BE2C (cell line): ENCODE data around the gene GMNN.

Experiments
- DNase-seq: peaks from one replicate; pipeline ENCODE4 v3.0.0-alpha.2; 2020
- H3K27me3 ChIP-seq: fragments of 250-450 bp; sonication (Bioruptor Pico); 2 replicates; pipeline ENCODE4 v1.5.1; 2020; ENCODE audit warnings: mild to moderate bottlenecking
- H3K36me3 ChIP-seq: fragments of 250-450 bp; sonication (Bioruptor Pico); 2 replicates; pipeline ENCODE4 v1.5.1; 2020; ENCODE audit warnings: mild to moderate bottlenecking
- H3K4me1 ChIP-seq: fragments of 250-450 bp; sonication (Bioruptor Pico); 2 replicates; pipeline ENCODE4 v1.5.1; 2020
- H3K4me3 ChIP-seq: 2 replicates; pipeline ENCODE4 v1.5.1; 2011; ENCODE audit warnings: low read depth, low read length
- H3K9me3 ChIP-seq: fragments of 250-450 bp; sonication (Bioruptor Pico); 2 replicates; pipeline ENCODE4 v1.5.1; 2020
- CTCF ChIP-seq: IDR thresholded peaks from 2 replicates; pipeline ENCODE4 v1.5.1; 2012; ENCODE audit warnings: mild to moderate bottlenecking, low read depth, low read length

Gene GMNN

GRCh38 chr6:24779416-24780016 is 4.8 kb downstream of the GMNN start:
- Histone ChIP-seq H3K4me1 (peaks cover 4% of the 10 kb centered on the region; the same call in 1 of the 2 replicates), H3K27me3 (no peaks in the 10 kb centered on the region), H3K36me3 (peaks cover 58% of the 10 kb centered on the region), H3K9me3 (no peaks in the 10 kb centered on the region), H3K4me3 (no peak overlapping the region)
- TF ChIP-seq CTCF: no peak
- no peak for DNase-seq

GRCh38 chr6:24780206-24780605 is 5.5 kb downstream of the GMNN start:
- Histone ChIP-seq H3K9me3 (no peaks in the 10 kb centered on the region), H3K4me3 (no peak overlapping the region), H3K4me1 (peaks cover 4% of the 10 kb centered on the region; the same call in 1 of the 2 replicates), H3K27me3 (no peaks in the 10 kb centered on the region), H3K36me3 (peaks cover 65% of the 10 kb centered on the region)
- DNase-seq: no peak
- TF ChIP-seq CTCF: no peak

- no peak for TF ChIP-seq CTCF
- Histone ChIP-seq H3K36me3 (peaks cover 56% of the 10 kb centered on the region), H3K27me3 (no peaks in the 10 kb centered on the region), H3K4me1 (no peaks in the 10 kb centered on the region), H3K4me3 (no peak overlapping the region), H3K9me3 (no peaks in the 10 kb centered on the region)
- no peak for DNase-seq
These were observed 13.4 kb downstream of the GMNN start for GRCh38 chr6:24788031-24788665.

- Histone ChIP-seq H3K36me3 (no peaks in the 10 kb centered on the region), H3K9me3 (no peaks in the 10 kb centered on the region), H3K27me3 (no peaks in the 10 kb centered on the region), H3K4me3 (no peak overlapping the region), H3K4me1 (peaks cover 5% of the 10 kb centered on the region; the same call in 1 of the 2 replicates)
- TF ChIP-seq CTCF: no peak
- DNase-seq: no peak
These were observed 20.4 kb downstream of the GMNN start for GRCh38 chr6:24795106-24795505.

- no peaks in the 10 kb centered on the region for H3K9me3 ChIP-seq
- no peak for DNase-seq
- no peaks in the 10 kb centered on the region for H3K27me3 ChIP-seq
- peaks cover 5% of the 10 kb centered on the region; the same call in 1 of the 2 replicates for H3K4me1 ChIP-seq
- no peaks in the 10 kb centered on the region for H3K36me3 ChIP-seq
- no peak for TF ChIP-seq CTCF
- H3K4me3 ChIP-seq: no peak overlapping the region
These were observed 22.0 kb downstream of the GMNN start for GRCh38 chr6:24796616-24797290.
